Activated CD4-positive, CD25-positive, alpha-beta regulatory T cell (primary cell): ENCODE data around the gene GFOD1.
A peak's percentile ranks its signal among the peaks of the same experiment; 100 is the strongest.
"Not testable (repeated sequence)": the region's sequence is repeated elsewhere in the genome, so short reads cannot be mapped to it uniquely, and the experiment has no call there.

Experiments used
- DNase-seq, 4 experiments: peaks; one replicate each; lab custom pipeline; 2025; lab: John Stamatoyannopoulos, UW

Gene GFOD1

GRCh38 chr6:13463941-13464340 lies 23.5 kb downstream of the GFOD1 start:
- DNase-seq, result no peak

- no peak for DNase-seq
Measured at GRCh38 chr6:13463328-13463717, 24.1 kb downstream of the GFOD1 start.

GRCh38 chr6:13462458-13463327 lies 24.7 kb downstream of the GFOD1 start:
- no peak for DNase-seq

- no peak for DNase-seq
Measured at GRCh38 chr6:13461805-13462204, 25.6 kb downstream of the GFOD1 start.

- DNase-seq, result no peak
Measured at GRCh38 chr6:13461307-13461706, 26.1 kb downstream of the GFOD1 start.

GRCh38 chr6:13460289-13460688 lies 27.1 kb downstream of the GFOD1 start:
- DNase-seq, result not testable (repeated sequence)

- DNase-seq, result no peak
Measured at GRCh38 chr6:13457577-13457976, 29.8 kb downstream of the GFOD1 start.

GRCh38 chr6:13455552-13455966 lies 31.8 kb downstream of the GFOD1 start:
- no peak for DNase-seq

- peak in 2 of 4 experiments; percentile 17 to 35 for DNase-seq
Measured at GRCh38 chr6:13454286-13455221, 32.8 kb downstream of the GFOD1 start.

GRCh38 chr6:13453771-13454251 lies 33.6 kb downstream of the GFOD1 start:
- no peak for DNase-seq

GRCh38 chr6:13453153-13453552 lies 34.2 kb downstream of the GFOD1 start:
- DNase-seq, result no peak

GRCh38 chr6:13452346-13453117 lies 34.9 kb downstream of the GFOD1 start:
- DNase-seq, result no peak

GRCh38 chr6:13451181-13451895 lies 36.1 kb downstream of the GFOD1 start:
- DNase-seq, result no peak

GRCh38 chr6:13450628-13451027 lies 36.8 kb downstream of the GFOD1 start:
- no peak for DNase-seq

GRCh38 chr6:13447949-13448724 lies 39.3 kb downstream of the GFOD1 start:
- DNase-seq, result no peak

- no peak for DNase-seq
Measured at GRCh38 chr6:13446381-13446780, 41.0 kb downstream of the GFOD1 start.

GRCh38 chr6:13445744-13446115 lies 41.7 kb downstream of the GFOD1 start:
- no peak for DNase-seq

- no peak for DNase-seq
Measured at GRCh38 chr6:13445005-13445743, 42.2 kb downstream of the GFOD1 start.

- no peak for DNase-seq
Measured at GRCh38 chr6:13444604-13445003, 42.8 kb downstream of the GFOD1 start.

GRCh38 chr6:13443978-13444377 lies 43.4 kb downstream of the GFOD1 start:
- DNase-seq, result not testable (repeated sequence)
